Karpas-422 (cell line): ENCODE measurements around the gene TFF1. TPM values are rescaled to one million over a fixed set of nuclear protein-coding genes. Genes with fewer than 3 reads are reported as not detected.

ENCODE experiments used
- DNase-seq: peaks from one replicate; pipeline ENCODE4 v3.0.0-alpha.2; 2015
- H2AFZ ChIP-seq: fragments of 200-600 bp; sonication (generic); 2 replicates; pipeline ENCODE4 v1.6.1; 2014; ENCODE audit warnings: antibody characterized with exemption, low read length, mixed read lengths
- H3K27ac ChIP-seq: fragments of 200-600 bp; sonication (generic); 2 replicates; pipeline ENCODE4 v1.5.1; 2014; ENCODE audit warnings: mild to moderate bottlenecking, low read length, moderate library complexity
- H3K27me3 ChIP-seq: fragments of 200-600 bp; sonication (generic); 2 replicates; pipeline ENCODE4 v1.6.1; 2014; ENCODE audit warnings: low read length, mixed read lengths
- H3K36me3 ChIP-seq: fragments of 200-600 bp; sonication (generic); 2 replicates; pipeline ENCODE4 v1.6.1; 2014; ENCODE audit warnings: low read length, mixed read lengths; ENCODE audit not compliant: insufficient read depth
- H3K4me1 ChIP-seq: fragments of 200-600 bp; sonication (generic); 2 replicates; pipeline ENCODE4 v1.6.1; 2014; ENCODE audit warnings: mild to moderate bottlenecking, low read length, mixed read lengths
- H3K4me2 ChIP-seq: fragments of 200-600 bp; sonication (generic); 2 replicates; pipeline ENCODE4 v1.6.1; 2014; ENCODE audit warnings: low read length, low read depth, mild to moderate bottlenecking; ENCODE audit not compliant: poor library complexity, severe bottlenecking
- H3K4me3 ChIP-seq: fragments of 200-600 bp; sonication (generic); 2 replicates; pipeline ENCODE4 v1.5.1; 2014; ENCODE audit warnings: mild to moderate bottlenecking, antibody characterized with exemption, low read length, mixed read lengths
- H3K79me2 ChIP-seq: fragments of 200-600 bp; sonication (generic); 2 replicates; pipeline ENCODE4 v1.6.1; 2014; ENCODE audit warnings: mild to moderate bottlenecking, low read length, mixed read lengths
- H3K9ac ChIP-seq: fragments of 200-600 bp; sonication (generic); 2 replicates; pipeline ENCODE4 v1.6.0; 2014; ENCODE audit warnings: low read length
- H3K9me2 ChIP-seq: fragments of 200-600 bp; sonication (generic), shearing (Covaris generic); replicated peaks from 2 replicates; pipeline ENCODE4 v1.6.0; 2014; ENCODE audit warnings: mild to moderate bottlenecking, low read length, moderate library complexity; ENCODE audit not compliant: insufficient read depth
- H3K9me3 ChIP-seq: fragments of 300-700, 200-600 bp; sonication (generic); 2 replicates; pipeline ENCODE4 v1.6.1; 2014; ENCODE audit warnings: low read length, mixed read lengths
- H4K20me1 ChIP-seq: fragments of 200-600 bp; sonication (generic); 2 replicates; pipeline ENCODE4 v1.6.1; 2014; ENCODE audit warnings: mild to moderate bottlenecking, antibody characterized with exemption, low read length, low read depth; ENCODE audit not compliant: insufficient read depth
- total RNA-seq: library from RNA; depleted of rRNA; stranded (reverse); fragments of >200 nt; shearing (Covaris generic); gene quantifications from 2 replicates; pipeline ENCODE4 v1.2.3, GENCODE V29; 2014; ENCODE audit warnings: low replicate concordance

TFF1 gene
- total RNA-seq, 1 experiment from 2014 or later: not detected

DNA sequence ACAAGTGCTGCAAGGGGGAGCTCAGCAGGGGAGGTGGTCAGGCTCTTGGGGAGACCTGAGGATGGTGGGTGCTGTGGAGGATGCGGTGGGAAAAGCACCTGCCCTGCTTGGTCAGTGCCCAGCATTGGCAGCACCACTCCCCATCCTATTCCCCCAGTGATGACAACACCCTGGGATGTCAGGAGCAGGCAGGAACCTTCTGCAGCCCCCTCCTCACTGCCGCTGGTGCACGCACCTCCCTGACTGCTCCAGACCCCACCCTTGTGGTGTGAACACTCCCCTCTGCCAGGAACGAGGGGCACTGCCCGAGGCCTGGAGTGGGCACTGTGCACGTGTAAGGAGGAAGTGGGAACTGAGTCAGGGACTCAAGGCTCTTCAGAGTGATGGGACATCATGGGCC, 17.0 kb upstream of the TFF1 start:
- no peaks in the 10 kb centered on the region for H3K27me3 ChIP-seq
- H4K20me1 ChIP-seq: no peaks in the 10 kb centered on the region; the same call in 1 of the 2 replicates
- no peak overlapping the region for H3K27ac ChIP-seq
- no peak overlapping the region for H3K9ac ChIP-seq
- DNase-seq: no peak
- no peak overlapping the region for H2AFZ ChIP-seq
- H3K4me2 ChIP-seq: no peak overlapping the region
- H3K4me3 ChIP-seq: no peak overlapping the region
- peaks cover 25% of the 10 kb centered on the region for H3K4me1 ChIP-seq
- H3K79me2 ChIP-seq: no peaks in the 10 kb centered on the region
- H3K9me2 ChIP-seq: no peaks in the 10 kb centered on the region
- no peaks in the 10 kb centered on the region; the same call in 1 of the 2 replicates for H3K36me3 ChIP-seq
- H3K9me3 ChIP-seq: peaks cover 9% of the 10 kb centered on the region; the same call in 1 of the 2 replicates

DNA sequence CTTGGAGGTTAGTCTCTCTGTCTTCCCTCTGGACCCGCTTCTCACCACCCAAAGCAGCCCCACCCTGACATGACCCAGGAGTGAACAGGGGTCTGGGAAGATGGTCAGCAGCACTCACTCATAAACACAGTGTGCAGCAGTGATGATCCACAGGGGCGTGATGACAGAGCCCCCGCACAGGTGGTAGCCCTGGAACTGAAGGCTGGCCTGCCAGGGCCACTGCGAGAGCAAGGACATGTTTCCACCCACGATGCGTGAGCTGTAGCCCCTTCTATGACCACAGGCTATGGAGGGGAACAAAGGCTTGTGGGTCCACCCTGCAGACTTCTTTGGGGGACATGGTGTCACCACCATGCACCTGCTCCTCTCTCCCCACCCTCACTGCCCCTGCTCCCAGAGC, 16.6 kb upstream of the TFF1 start:
- Histone ChIP-seq H3K9me3 (peaks cover 9% of the 10 kb centered on the region; the same call in 1 of the 2 replicates), H3K9ac (no peak overlapping the region), H3K4me2 (no peak overlapping the region), H3K4me1 (peaks cover 25% of the 10 kb centered on the region), H4K20me1 (no peaks in the 10 kb centered on the region; the same call in 1 of the 2 replicates), H3K9me2 (no peaks in the 10 kb centered on the region), H3K27me3 (no peaks in the 10 kb centered on the region), H3K27ac (no peak overlapping the region), H2AFZ (no peak overlapping the region), H3K4me3 (no peak overlapping the region), H3K36me3 (no peaks in the 10 kb centered on the region; the same call in 1 of the 2 replicates), H3K79me2 (no peaks in the 10 kb centered on the region)
- no peak for DNase-seq

DNA sequence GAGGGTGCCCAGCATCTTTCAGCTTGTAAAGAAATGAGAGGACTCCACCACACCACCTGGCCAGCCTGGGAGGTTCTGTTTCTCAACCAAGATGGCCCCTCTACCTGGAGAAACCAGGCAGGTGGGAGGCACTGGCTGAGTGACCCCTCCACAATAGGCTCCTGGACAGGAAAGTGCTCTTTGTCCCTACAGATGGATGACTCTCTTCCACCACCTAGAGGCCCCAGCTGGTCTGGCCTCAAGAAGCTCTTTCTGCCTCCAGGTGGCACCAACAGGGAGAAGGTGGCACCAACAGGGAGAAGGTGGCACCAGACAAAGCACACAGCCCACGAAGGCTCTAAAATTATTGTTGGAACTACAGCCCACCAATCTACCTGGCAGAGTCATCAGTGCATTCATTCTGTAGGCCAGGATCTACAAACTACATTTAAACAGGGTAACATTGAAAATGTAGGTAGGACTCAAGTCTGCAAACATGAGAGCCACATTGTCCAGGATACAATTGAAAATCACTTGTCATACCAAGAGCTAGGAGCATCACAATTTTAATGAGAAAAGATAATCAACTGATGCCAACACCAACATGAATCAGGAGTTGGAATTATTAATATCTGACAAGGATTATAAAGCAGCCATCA, 15.1 kb upstream of the TFF1 start:
- Histone ChIP-seq H3K27me3 (no peaks in the 10 kb centered on the region), H3K9me3 (peaks cover 9% of the 10 kb centered on the region; the same call in 1 of the 2 replicates), H2AFZ (no peak overlapping the region), H3K9me2 (no peaks in the 10 kb centered on the region), H3K4me2 (no peak overlapping the region), H3K36me3 (no peaks in the 10 kb centered on the region; the same call in 1 of the 2 replicates), H3K4me1 (peaks cover 25% of the 10 kb centered on the region), H3K4me3 (no peak overlapping the region), H4K20me1 (peaks cover 2% of the 10 kb centered on the region; the same call in 1 of the 2 replicates), H3K9ac (no peak overlapping the region), H3K27ac (no peak overlapping the region), H3K79me2 (no peaks in the 10 kb centered on the region)
- peak; percentile 82 for DNase-seq

DNA sequence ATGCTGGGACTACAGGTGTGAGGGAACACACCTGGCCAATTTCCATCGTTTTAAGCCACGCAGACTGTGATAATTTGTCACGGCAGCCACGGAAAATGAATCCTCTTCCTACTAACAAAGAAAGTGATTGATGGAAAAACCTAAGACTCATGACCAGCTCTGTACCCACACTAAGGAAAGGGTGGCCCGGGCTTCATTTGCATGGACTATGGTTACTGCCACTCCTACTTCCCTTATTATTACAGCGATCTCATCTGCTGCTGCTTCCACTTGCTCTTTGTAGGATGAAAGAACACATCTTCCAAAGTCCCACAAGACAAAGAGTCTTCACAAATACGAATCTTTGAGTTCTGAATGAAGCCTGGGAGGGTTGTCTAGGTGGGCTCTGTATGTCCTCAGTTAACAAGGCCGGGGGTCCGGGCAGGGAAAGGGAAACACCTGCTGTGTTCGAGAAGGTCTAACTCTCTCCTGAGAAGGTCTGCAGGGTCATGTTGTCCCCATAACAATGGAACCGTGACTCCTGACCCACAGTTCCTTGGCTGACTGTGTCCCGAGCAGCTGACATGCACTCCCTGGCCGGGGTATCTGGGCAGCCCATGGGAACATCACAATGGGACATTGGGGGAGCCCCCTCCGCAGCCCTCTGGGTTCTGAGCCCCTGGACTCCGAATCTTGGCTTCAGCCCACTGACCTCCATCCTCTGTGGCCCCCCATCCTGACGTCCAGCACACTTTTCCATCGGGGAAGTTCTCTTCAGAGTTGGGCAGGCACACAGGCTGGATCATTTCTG, 13.3 kb upstream of the TFF1 start:
- H3K79me2 ChIP-seq: no peaks in the 10 kb centered on the region
- H3K4me3 ChIP-seq: no peak overlapping the region
- peaks cover 20% of the 10 kb centered on the region for H3K4me1 ChIP-seq
- 0 out of 2 replicates have a peak, but pooled peaks cover 7% of the 10 kb centered on the region for H4K20me1 ChIP-seq
- no peak overlapping the region for H3K27ac ChIP-seq
- H3K36me3 ChIP-seq: no peaks in the 10 kb centered on the region; the same call in 1 of the 2 replicates
- no peak overlapping the region for H3K9ac ChIP-seq
- no peaks in the 10 kb centered on the region for H3K27me3 ChIP-seq
- no peak overlapping the region for H2AFZ ChIP-seq
- H3K9me2 ChIP-seq: no peaks in the 10 kb centered on the region
- peak overlapping the region; percentile 38 for H3K4me2 ChIP-seq
- H3K9me3 ChIP-seq: peaks cover 9% of the 10 kb centered on the region; the same call in 1 of the 2 replicates
- peak; percentile 77 for DNase-seq

DNA sequence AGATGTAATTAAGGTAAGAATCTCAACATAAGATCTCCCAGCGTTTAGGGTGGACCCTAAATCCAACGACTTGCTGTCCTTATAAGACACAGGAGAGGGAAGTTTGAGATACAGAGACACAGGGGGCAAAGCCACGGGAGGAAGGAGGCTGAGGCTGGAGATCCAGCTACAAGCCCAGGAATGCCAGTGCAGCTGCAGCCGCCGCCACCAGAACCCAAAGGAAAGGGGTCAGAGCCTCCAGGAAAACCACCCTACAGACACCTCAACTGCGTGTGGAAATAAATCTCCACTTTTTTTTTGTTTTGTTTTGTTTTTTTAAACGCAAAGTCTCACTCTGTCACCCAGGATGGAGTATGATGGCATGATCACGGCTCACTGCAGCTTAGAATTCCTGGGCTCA, 12.1 kb upstream of the TFF1 start:
- Histone ChIP-seq H3K9me2 (no peaks in the 10 kb centered on the region), H3K9ac (no peak overlapping the region), H2AFZ (no peak overlapping the region), H3K4me3 (no peak overlapping the region), H3K27ac (no peak overlapping the region), H4K20me1 (0 out of 2 replicates have a peak, but pooled peaks cover 7% of the 10 kb centered on the region), H3K4me2 (no peak overlapping the region), H3K27me3 (no peaks in the 10 kb centered on the region), H3K9me3 (peaks cover 9% of the 10 kb centered on the region; the same call in 1 of the 2 replicates), H3K79me2 (no peaks in the 10 kb centered on the region), H3K36me3 (no peaks in the 10 kb centered on the region; the same call in 1 of the 2 replicates), H3K4me1 (peaks cover 9% of the 10 kb centered on the region)
- DNase-seq: no peak

DNA sequence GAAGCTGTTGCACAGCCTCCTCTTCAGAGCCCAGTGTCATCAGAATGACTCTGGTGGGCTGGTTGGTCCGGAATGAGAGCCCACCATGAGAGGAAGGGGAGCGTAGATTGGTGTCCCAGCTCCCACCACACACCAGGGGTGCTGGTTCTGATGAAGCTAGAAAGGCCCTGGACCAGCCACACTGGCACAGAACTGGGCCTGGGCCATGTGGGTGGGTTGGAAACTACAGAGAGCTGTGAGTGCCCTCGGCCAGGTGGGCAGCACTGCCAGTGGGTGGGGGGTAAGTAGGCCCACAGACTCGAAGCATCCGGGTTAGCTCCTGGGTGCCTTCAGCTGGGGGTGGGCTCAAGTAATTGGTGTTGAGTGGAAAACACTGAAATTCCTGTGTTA, 11.6 kb upstream of the TFF1 start:
- Histone ChIP-seq H3K27me3 (no peaks in the 10 kb centered on the region), H3K4me2 (no peak overlapping the region), H3K9ac (no peak overlapping the region), H3K27ac (no peak overlapping the region), H3K9me3 (peaks cover 9% of the 10 kb centered on the region; the same call in 1 of the 2 replicates), H4K20me1 (0 out of 2 replicates have a peak, but pooled peaks cover 7% of the 10 kb centered on the region), H3K79me2 (no peaks in the 10 kb centered on the region), H3K9me2 (no peaks in the 10 kb centered on the region), H3K4me1 (peaks cover 9% of the 10 kb centered on the region), H3K4me3 (no peak overlapping the region), H3K36me3 (no peaks in the 10 kb centered on the region; the same call in 1 of the 2 replicates), H2AFZ (no peak overlapping the region)
- no peak for DNase-seq

DNA sequence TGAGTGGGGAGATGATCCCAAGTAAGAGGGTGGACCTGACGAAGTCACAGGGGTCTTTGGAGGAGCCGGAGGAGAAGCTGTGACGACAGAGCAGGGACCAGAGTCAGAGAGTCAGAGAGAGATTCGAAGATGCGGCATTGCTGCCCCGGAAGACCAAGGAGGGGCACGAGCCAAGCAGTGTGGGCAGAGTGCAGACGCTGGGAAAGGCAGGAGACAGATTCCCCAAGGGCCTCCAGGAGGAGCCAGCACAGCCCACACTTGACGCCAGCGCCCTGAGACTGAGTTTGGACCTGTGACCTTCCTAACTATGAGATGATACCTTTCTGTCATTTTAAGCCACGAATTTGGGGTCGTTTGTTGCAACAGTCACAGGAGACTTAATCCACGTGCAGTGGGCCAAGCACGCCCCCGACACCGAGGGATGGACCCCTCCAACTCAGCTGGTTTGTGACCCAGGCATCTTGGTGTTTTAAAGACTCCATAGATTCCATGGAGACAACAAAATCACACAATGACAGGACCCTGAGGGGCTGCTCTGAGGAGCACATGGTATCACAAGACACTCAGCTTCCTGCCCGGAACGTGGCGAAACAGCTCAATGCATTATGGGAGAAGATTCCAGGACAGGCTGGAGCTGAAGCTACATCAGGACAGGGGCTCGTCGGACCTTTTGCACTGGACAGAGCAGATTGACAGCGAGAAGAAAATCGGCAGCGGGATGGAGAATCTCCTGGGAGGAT, 11.0 kb upstream of the TFF1 start:
- Histone ChIP-seq H3K4me2 (no peak overlapping the region), H2AFZ (no peak overlapping the region), H3K4me3 (no peak overlapping the region), H3K36me3 (no peaks in the 10 kb centered on the region; the same call in 1 of the 2 replicates), H3K27me3 (no peaks in the 10 kb centered on the region), H3K27ac (no peak overlapping the region), H3K9me3 (peaks cover 9% of the 10 kb centered on the region; the same call in 1 of the 2 replicates), H3K9ac (no peak overlapping the region), H3K79me2 (no peaks in the 10 kb centered on the region), H3K9me2 (no peaks in the 10 kb centered on the region), H3K4me1 (peaks cover 9% of the 10 kb centered on the region), H4K20me1 (0 out of 2 replicates have a peak, but pooled peaks cover 7% of the 10 kb centered on the region)
- no peak for DNase-seq
